H1 (cell line): ENCODE results near the gene PDP2.

ENCODE experiments used
- CEBPB ChIP-seq: IDR thresholded peaks from 2 replicates; pipeline ENCODE4 v1.6.1; 2012; ENCODE audit warnings: low read depth, low read length
- CHD2 ChIP-seq: IDR thresholded peaks from 2 replicates; pipeline ENCODE4 v1.6.1; 2012; ENCODE audit warnings: low read length, improper control_type of control experiment
- CTCF ChIP-seq, 3 experiments: IDR thresholded peaks; 1 replicate in 2 of 3; 2 replicates in 1 of 3; pipeline versions ENCODE4 v1.5.1 to v1.6.1; 2011; ENCODE audit warnings: low read length in 3 of 3, mild to moderate bottlenecking in 3 of 3, inconsistent platforms in 2 of 3, low read depth in 1 of 3, moderate library complexity in 1 of 3; ENCODE audit not compliant: insufficient read depth in 1 of 3; ENCODE audit errors: control extremely low read depth in 1 of 3
- EP300 ChIP-seq, 2 experiments: IDR thresholded peaks; 1 replicate in 1 of 2; 2 replicates in 1 of 2; pipeline ENCODE4 v1.6.1; 2011 to 2012; ENCODE audit warnings: low read depth in 2 of 2, low read length in 2 of 2, mild to moderate bottlenecking in 2 of 2, borderline replicate concordance in 1 of 2, inconsistent platforms in 1 of 2, moderate library complexity in 1 of 2
- MAX ChIP-seq: IDR thresholded peaks from 2 replicates; pipeline ENCODE4 v1.6.1; 2012; ENCODE audit warnings: inconsistent platforms
- NANOG ChIP-seq: IDR thresholded peaks from 2 replicates; pipeline ENCODE4 v1.6.1; 2011; ENCODE audit warnings: low read length, low read depth, mild to moderate bottlenecking, inconsistent platforms; ENCODE audit not compliant: insufficient read depth, poor library complexity, severe bottlenecking
- POLR2A ChIP-seq, 2 experiments: IDR thresholded peaks; 1 replicate in 1 of 2; 2 replicates in 1 of 2; pipeline ENCODE4 v1.6.1; 2011; ENCODE audit warnings: low read depth in 2 of 2, low read length in 2 of 2, mild to moderate bottlenecking in 2 of 2; ENCODE audit errors: control extremely low read depth in 1 of 2
- POLR2AphosphoS5 ChIP-seq: IDR thresholded peaks from 2 replicates; pipeline ENCODE4 v1.6.1; 2011; ENCODE audit warnings: low read depth, low read length
- RBBP5 ChIP-seq: IDR thresholded peaks from 2 replicates; pipeline ENCODE4 v1.7.1; 2012; ENCODE audit warnings: low read depth, mild to moderate bottlenecking, inconsistent platforms, low read length, moderate library complexity, borderline replicate concordance
- RXRA ChIP-seq: IDR thresholded peaks from 2 replicates; pipeline ENCODE4 v1.6.1; 2011; ENCODE audit warnings: low read depth, mild to moderate bottlenecking, low read length, moderate library complexity; ENCODE audit not compliant: insufficient read depth
- SP1 ChIP-seq: IDR thresholded peaks from 2 replicates; pipeline ENCODE4 v1.6.1; 2011; ENCODE audit warnings: low read depth, low read length
- TAF1 ChIP-seq: IDR thresholded peaks from 2 replicates; pipeline ENCODE4 v1.6.1; 2011; ENCODE audit warnings: mild to moderate bottlenecking, low read depth, low read length

DNA sequence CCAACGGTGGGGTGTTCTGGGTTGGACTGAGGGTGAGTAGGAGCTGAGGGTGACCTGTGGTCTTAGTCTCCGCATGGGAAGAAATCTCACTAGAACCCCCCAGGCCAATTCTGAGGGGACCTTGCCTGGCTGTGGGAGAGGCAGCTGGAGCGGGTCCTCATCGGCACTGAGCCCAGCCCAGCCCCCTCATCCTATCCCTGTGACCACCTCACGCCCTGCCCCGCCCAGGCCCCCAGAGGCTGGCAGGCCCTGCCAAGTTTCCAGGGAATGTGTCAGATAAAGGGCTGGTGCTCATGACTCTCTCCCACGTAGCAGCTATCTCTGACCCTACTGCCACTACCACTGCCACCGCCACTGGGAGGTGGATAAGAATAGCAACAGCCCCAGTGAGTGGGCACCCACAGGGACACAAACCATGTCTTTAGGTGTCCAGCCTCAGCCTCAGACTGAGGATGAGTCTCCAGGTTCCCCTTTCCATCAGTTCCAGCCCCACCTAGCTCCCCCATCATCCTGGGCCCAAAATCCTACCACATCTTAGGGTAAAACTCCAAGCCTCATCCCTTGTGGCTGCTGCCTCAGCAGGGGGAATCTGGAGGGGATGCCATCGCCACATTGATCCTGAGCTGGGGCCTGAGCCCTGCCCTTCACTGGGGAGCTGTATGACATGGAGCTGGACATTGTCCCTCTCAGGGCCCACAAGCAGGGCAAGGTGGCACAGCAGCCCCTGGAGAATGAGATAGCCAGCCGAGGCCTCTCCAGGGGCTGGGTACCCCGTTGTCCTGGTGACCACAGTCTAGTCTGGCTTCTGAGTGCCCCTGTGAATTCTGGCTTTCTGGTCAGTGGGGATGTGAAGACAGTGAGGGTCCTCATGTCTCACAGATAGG is 23.5 kb downstream of the PDP2 start:
- TF ChIP-seq EP300 (IDR thresholded peaks at IDR 0.05; ENCODE audit: borderline replicate concordance in 1 of 2, low read depth in 2 of 2, low read length in 2 of 2), result no peak
- TF ChIP-seq SP1, result no peak
- no peak for TF ChIP-seq RBBP5
- TF ChIP-seq RXRA, result no peak
- no peak for TF ChIP-seq MAX
- no peak for TF ChIP-seq TAF1
- TF ChIP-seq CTCF (IDR thresholded peaks at IDR 0.05; ENCODE audit: control extremely low read depth in 1 of 3, insufficient read depth in 1 of 3, low read depth in 1 of 3, low read length in 3 of 3), result no peak
- TF ChIP-seq POLR2A (IDR thresholded peaks at IDR 0.05; ENCODE audit: control extremely low read depth in 1 of 2, low read depth in 2 of 2, low read length in 2 of 2), result no peak
- no peak for TF ChIP-seq CHD2
- TF ChIP-seq POLR2AphosphoS5, result no peak
- no peak for TF ChIP-seq NANOG
- no peak for TF ChIP-seq CEBPB
